Neural crest cell (in vitro differentiated cells): ENCODE data around the gene BRD1. TPM values are rescaled to one million over a fixed set of nuclear protein-coding genes. Genes with fewer than 3 reads are reported as not detected.
A peak's percentile ranks its signal among the peaks of the same experiment; 100 is the strongest.

Source experiments
- DNase-seq: peaks from one replicate; pipeline ENCODE4 v3.0.0; 2021; ENCODE audit warnings: low read depth, mixed read lengths, low spot score
- H3K27ac Mint-ChIP-seq: one replicate; pipeline ENCODE4 v1.8.0; 2021; ENCODE audit warnings: mild to moderate bottlenecking, mixed read lengths; ENCODE audit not compliant: unreplicated experiment
- H3K27me3 Mint-ChIP-seq: 2 replicates; pipeline ENCODE4 v1.8.0; 2021; ENCODE audit warnings: low read depth, mild to moderate bottlenecking, mixed read lengths
- H3K36me3 Mint-ChIP-seq: 2 replicates; pipeline ENCODE4 v1.8.0; 2021; ENCODE audit warnings: low read depth, mild to moderate bottlenecking, mixed read lengths
- H3K4me1 Mint-ChIP-seq: 2 replicates; pipeline ENCODE4 v1.8.0; 2021; ENCODE audit warnings: mixed read lengths
- H3K4me3 Mint-ChIP-seq: one replicate; pipeline ENCODE4 v1.8.0; 2021; ENCODE audit warnings: mild to moderate bottlenecking, mixed read lengths
- H3K9me3 Mint-ChIP-seq: 2 replicates; pipeline ENCODE4 v1.8.0; 2021; ENCODE audit warnings: mixed read lengths
- total RNA-seq: library from RNA; stranded (reverse); gene quantifications from 2 replicates; pipeline ENCODE4 v1.2.1, GENCODE V29; 2021
- TF ChIP-seq, protein P1 (sequence below): fragments of 200-600 bp; sonication (generic); conservative IDR thresholded peaks from 2 replicates; pipeline ENCODE4 v1.5.0; 2021; ENCODE audit warnings: antibody characterized with exemption, mild to moderate bottlenecking

Gene BRD1
- total RNA-seq, 1 donor from 2014 or later = 59.1 TPM

DNA sequence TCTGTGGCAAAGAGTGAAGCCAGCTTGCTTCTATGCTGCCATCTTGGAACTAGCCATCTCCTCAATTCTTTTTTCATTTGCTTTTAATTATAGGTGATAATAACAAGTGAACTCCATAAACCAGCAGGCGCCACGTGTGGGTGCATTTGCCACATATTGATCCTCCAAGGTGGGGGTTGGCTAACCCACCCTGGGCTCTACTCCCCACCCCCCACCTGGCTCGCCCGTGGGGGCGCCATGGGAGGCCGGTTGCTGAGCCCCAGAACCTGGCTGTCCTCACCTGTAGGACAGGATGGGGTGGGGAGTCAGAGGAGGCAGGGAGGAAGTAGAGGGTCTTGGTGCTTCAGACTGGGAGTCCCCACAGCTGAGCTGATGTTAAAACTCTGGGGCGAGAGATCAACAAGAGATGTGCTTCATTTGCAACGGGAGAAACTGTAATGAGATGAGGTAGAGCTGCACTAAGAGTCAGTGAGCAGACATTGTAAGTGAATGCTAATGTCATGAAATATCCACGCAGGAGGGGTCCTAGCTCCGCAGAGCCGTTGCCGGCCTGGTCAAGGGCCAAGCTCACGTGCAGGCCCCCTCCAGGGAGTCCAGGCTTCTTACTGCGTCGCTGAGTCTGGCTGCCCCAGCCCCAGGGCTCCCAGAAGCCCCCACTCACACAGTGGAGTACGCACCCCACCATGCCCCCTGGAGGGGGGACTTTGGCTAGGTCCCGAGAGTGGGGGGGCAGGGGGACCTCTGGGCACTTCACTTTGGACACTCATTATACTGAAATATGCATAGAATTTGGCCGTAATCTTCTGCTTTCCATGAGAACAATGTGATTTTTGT is 59.4 kb downstream of the BRD1 start:
- Mint-ChIP-seq H3K36me3 (peaks cover 3% of the 10 kb centered on the region), H3K27me3 (peaks cover 2% of the 10 kb centered on the region), H3K27ac (no peak overlapping the region), H3K4me3 (peak overlapping the region; percentile 0), H3K4me1 (peaks cover 4% of the 10 kb centered on the region), H3K9me3 (peaks cover 8% of the 10 kb centered on the region)
- TF ChIP-seq, protein P1, sequence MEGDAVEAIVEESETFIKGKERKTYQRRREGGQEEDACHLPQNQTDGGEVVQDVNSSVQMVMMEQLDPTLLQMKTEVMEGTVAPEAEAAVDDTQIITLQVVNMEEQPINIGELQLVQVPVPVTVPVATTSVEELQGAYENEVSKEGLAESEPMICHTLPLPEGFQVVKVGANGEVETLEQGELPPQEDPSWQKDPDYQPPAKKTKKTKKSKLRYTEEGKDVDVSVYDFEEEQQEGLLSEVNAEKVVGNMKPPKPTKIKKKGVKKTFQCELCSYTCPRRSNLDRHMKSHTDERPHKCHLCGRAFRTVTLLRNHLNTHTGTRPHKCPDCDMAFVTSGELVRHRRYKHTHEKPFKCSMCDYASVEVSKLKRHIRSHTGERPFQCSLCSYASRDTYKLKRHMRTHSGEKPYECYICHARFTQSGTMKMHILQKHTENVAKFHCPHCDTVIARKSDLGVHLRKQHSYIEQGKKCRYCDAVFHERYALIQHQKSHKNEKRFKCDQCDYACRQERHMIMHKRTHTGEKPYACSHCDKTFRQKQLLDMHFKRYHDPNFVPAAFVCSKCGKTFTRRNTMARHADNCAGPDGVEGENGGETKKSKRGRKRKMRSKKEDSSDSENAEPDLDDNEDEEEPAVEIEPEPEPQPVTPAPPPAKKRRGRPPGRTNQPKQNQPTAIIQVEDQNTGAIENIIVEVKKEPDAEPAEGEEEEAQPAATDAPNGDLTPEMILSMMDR = no peak
- DNase-seq = no peak

DNA sequence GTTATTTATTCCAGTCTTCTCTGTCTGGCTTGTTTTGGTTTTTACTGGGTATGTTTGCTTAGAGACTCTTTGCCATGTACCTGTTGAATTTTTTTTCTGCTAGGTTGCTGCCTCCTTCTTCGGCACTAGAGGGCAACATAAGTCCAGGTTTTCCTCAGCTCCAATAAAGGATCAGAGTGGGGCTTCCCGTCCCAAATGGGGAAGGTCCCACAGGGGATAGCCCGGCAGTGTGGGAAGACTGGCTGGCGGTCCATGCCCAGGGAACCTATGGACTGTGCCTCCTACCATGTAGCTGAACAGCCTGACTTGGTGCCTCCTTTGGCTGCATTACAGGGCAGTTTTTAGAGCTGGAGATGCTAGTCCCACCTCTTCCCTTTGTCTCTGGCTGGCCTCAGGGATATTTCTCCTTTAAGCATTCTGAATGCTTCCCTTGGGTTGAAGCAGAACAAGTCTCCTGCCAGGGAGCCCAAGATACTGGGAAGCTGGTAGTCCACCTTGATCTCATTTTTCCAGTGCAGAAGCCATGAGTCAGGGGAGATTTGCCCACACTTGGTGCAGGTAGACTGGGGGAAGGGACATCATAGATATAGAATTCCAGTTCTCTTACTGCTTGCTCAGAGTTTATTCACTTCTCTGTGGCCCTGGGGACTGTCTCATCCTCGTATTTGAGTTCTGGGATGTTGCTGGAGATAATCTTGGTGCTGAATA is 60.2 kb downstream of the BRD1 start:
- H3K4me1 Mint-ChIP-seq = peaks cover 4% of the 10 kb centered on the region
- TF ChIP-seq, protein P1 = peak; percentile 85

DNA sequence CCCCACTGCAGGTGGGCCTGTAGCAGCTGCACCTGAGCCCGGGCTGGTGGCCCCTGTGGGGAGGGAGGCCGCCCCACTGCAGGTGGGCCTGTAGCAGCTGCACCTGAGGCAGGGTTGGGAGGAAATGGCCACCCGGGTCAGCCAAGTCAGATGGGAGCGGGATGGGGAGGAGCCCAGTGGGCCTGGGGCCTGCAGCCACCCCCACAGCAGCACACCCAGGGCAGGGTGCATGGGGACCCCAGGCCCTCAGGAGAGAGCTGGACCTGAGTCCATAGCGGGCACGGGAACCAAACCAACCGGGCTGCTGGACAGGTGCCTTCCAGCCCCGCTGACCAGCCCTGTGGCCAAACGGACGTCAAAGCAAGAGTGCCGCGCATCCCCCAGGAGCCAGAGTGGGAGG is 61.7 kb downstream of the BRD1 start:
- H3K27ac Mint-ChIP-seq = no peak overlapping the region
- peaks cover 3% of the 10 kb centered on the region for H3K36me3 Mint-ChIP-seq
- H3K9me3 Mint-ChIP-seq = peaks cover 8% of the 10 kb centered on the region
- peaks cover 4% of the 10 kb centered on the region for H3K4me1 Mint-ChIP-seq
- TF ChIP-seq, protein P1 = no peak
- peaks cover 2% of the 10 kb centered on the region for H3K27me3 Mint-ChIP-seq
- H3K4me3 Mint-ChIP-seq = no peak overlapping the region
- DNase-seq = no peak

More for the DNA sequence above, 60.2 kb downstream of the BRD1 start:
- peaks cover 3% of the 10 kb centered on the region for H3K36me3 Mint-ChIP-seq
- H3K9me3 Mint-ChIP-seq = peaks cover 8% of the 10 kb centered on the region
- peak overlapping the region; percentile 8 for H3K4me3 Mint-ChIP-seq
- no peak for DNase-seq
- H3K27me3 Mint-ChIP-seq = peaks cover 2% of the 10 kb centered on the region
- no peak overlapping the region for H3K27ac Mint-ChIP-seq

DNA sequence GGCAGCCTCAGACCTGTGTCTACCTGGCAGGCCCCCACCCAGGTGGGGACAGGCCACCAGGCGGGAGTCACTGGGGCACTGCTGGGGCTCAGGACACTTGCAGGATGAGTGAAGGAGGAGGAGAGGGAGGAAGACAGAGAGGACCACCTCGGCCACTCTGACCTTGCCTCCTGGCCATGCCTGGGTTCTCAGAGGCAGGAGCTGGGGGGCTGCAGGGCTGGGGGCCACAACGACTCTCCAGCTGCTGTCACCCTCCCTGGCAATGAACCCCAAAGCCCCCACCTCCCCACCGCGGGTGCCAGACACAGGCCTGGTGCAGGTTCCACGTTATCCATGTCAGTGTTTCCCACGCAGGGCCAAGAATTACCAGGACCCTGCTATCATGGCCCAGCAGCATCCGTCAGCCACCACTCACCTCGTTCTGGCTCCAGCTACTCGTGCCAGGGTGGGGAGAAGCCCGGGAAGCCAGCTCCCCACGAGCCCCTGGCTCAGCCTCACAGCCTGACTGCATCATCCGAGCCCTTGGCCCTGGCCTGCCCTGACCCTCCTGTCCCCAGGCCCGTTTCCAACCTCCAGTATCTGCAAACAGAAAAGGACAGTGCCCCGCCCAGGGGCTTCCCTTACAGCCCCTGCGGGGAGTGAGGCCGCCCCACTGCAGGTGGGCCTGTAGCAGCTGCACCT is 62.4 kb downstream of the BRD1 start:
- Mint-ChIP-seq H3K4me1 (peaks cover 4% of the 10 kb centered on the region), H3K36me3 (peaks cover 3% of the 10 kb centered on the region), H3K27ac (no peak overlapping the region), H3K9me3 (peaks cover 8% of the 10 kb centered on the region), H3K27me3 (peaks cover 2% of the 10 kb centered on the region), H3K4me3 (peak overlapping the region; percentile 56)
- TF ChIP-seq, protein P1 = no peak
- DNase-seq = no peak

DNA sequence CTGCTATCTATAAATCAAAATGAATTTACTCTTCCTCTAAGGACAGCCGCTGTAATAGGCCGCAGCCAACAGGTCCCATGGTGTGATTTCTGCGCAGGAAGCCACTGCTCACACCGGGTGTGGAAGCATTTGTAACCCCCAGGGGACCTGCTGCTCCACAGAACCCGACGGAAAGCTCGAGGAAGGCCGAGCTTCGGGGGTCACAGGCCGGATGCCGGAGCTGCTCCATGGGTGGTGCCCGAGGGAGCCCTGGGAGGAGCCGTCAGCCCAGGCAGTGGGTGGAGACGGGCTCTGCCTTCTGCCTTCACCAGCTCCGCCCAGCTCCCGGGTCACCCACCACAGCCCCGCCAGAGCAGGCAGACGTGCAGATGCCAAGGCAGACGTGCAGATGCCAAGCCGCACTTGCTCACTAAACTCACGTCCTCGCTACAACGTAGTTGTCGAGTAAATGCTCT is 63.5 kb downstream of the BRD1 start:
- no peak for DNase-seq
- H3K4me1 Mint-ChIP-seq = peaks cover 4% of the 10 kb centered on the region
- H3K36me3 Mint-ChIP-seq = peaks cover 3% of the 10 kb centered on the region
- TF ChIP-seq, protein P1 = no peak
- no peak overlapping the region for H3K4me3 Mint-ChIP-seq
- H3K9me3 Mint-ChIP-seq = peaks cover 8% of the 10 kb centered on the region
- peaks cover 2% of the 10 kb centered on the region for H3K27me3 Mint-ChIP-seq
- no peak overlapping the region for H3K27ac Mint-ChIP-seq
